ENCODE results near the gene EVI2A. TPM values are rescaled to one million over a fixed set of nuclear protein-coding genes. Genes with fewer than 3 reads are reported as not detected.

The EVI2A gene
- total RNA-seq, 2 donors from 2014 or later, result 5.5 to 11.2 TPM

- no peak for DNase-seq (ENCODE audit: low spot score)
- intact Hi-C loops (cut with DNase I), result no loop called here
Observed at GRCh38 chr17:31283841-31284240, 37.6 kb downstream of the EVI2A start.

GRCh38 chr17:31281061-31281460, 40.4 kb downstream of the EVI2A start:
- intact Hi-C loops (cut with DNase I), result no loop called here

GRCh38 chr17:31279401-31279800, 42.0 kb downstream of the EVI2A start:
- no peak for DNase-seq (ENCODE audit: low spot score)
- intact Hi-C loops (cut with DNase I), result no loop called here

More at GRCh38 chr17:31281061-31281460, 40.4 kb downstream of the EVI2A start:
- no peak for DNase-seq (ENCODE audit: low spot score)

- intact Hi-C loops (cut with DNase I), result no loop called here
- DNase-seq (ENCODE audit: low spot score), result no peak
Observed at GRCh38 chr17:31275116-31275515, 46.3 kb downstream of the EVI2A start.

GRCh38 chr17:31274252-31274651, 47.2 kb downstream of the EVI2A start:
- DNase-seq (ENCODE audit: low spot score), result no peak
- intact Hi-C loops (cut with DNase I), result no loop called here

GRCh38 chr17:31273516-31273915, 47.9 kb downstream of the EVI2A start:
- intact Hi-C loops (cut with DNase I), result no loop called here

GRCh38 chr17:31272803-31273202, 48.6 kb downstream of the EVI2A start:
- DNase-seq (ENCODE audit: low spot score), result no peak
- intact Hi-C loops (cut with DNase I), result no loop called here

More at GRCh38 chr17:31273516-31273915, 47.9 kb downstream of the EVI2A start:
- DNase-seq (ENCODE audit: low spot score), result no peak

- no peak for DNase-seq (ENCODE audit: low spot score)
- intact Hi-C loops (cut with DNase I), result no loop called here
Observed at GRCh38 chr17:31272236-31272635, 49.2 kb downstream of the EVI2A start.

GRCh38 chr17:31269578-31269983, 51.8 kb downstream of the EVI2A start:
- no peak for DNase-seq (ENCODE audit: low spot score)
- intact Hi-C loops (cut with DNase I), result no loop called here

- DNase-seq (ENCODE audit: low spot score), result no peak
- intact Hi-C loops (cut with DNase I), result no loop called here
Observed at GRCh38 chr17:31269036-31269577, 52.3 kb downstream of the EVI2A start.

Other genes with a start within 250 kb of the EVI2A start
- 10 to 100 TPM; 47.7 to 70.1 TPM for gene NF1, start 226.6 kb downstream of the EVI2A start, total RNA-seq
- 1 to 10 TPM; 2.1 to 2.9 TPM for gene OMG, start 24.4 kb downstream of the EVI2A start, total RNA-seq
- 10 to 100 TPM in 1 of 2 donors, 1 to 10 TPM in 1; 6.9 to 11.2 TPM for gene EVI2B, start 7.6 kb downstream of the EVI2A start, total RNA-seq
- gene RAB11FIP4, start 70.1 kb upstream of the EVI2A start, total RNA-seq, result 1 to 10 TPM in 1 of 2 donors, under 1 TPM in 1; 0.83 to 1.0 TPM

Data from posterior vena cava (tissue), 2 donors.